DND-41 (cell line): Measurements from ENCODE around the gene SOCS1.

ENCODE experiments used
- ATAC-seq: fragments of 200-7000 bp; cut with Tn5 transposase; 3 replicates; pipeline ENCODE4 v1.9.1; 2021; ENCODE audit warnings: low read depth; ENCODE audit not compliant: insufficient read depth
- DNase-seq: peaks from one replicate; pipeline ENCODE4 v3.0.0-alpha.2; 2020
- H2AFZ ChIP-seq: 2 replicates; pipeline ENCODE4 v1.6.0; 2012; ENCODE audit warnings: low read depth, low read length
- H3K27ac ChIP-seq: 2 replicates; pipeline ENCODE4 v1.5.1; 2012; ENCODE audit warnings: low read length, inconsistent platforms
- H3K27me3 ChIP-seq: fragments of 200-600 bp; sonication (generic); 2 replicates; pipeline ENCODE4 v1.6.0; 2012; ENCODE audit warnings: low read length, mild to moderate bottlenecking, inconsistent platforms; ENCODE audit not compliant: insufficient read depth, poor library complexity
- H3K36me3 ChIP-seq: 2 replicates; pipeline ENCODE4 v1.5.1; 2012; ENCODE audit warnings: low read length, inconsistent platforms; ENCODE audit not compliant: insufficient read depth
- H3K4me1 ChIP-seq: 2 replicates; pipeline ENCODE4 v1.5.1; 2012; ENCODE audit warnings: mild to moderate bottlenecking, low read length; ENCODE audit not compliant: insufficient read depth
- H3K4me2 ChIP-seq: 2 replicates; pipeline ENCODE4 v1.6.0; 2012; ENCODE audit warnings: mild to moderate bottlenecking, moderate library complexity, low read length, inconsistent platforms; ENCODE audit not compliant: insufficient read depth
- H3K4me3 ChIP-seq, 2 experiments: fragments of 200-600 bp in 1 of 2; shearing (Covaris generic) in 1 of 2; 2 replicates each; pipeline ENCODE4 v1.5.1; 2012 to 2016; ENCODE audit warnings: inconsistent platforms in 2 of 2, low read length in 2 of 2, mild to moderate bottlenecking in 2 of 2, low read depth in 1 of 2, moderate library complexity in 1 of 2
- H3K79me2 ChIP-seq: 2 replicates; pipeline ENCODE4 v1.6.0; 2012; ENCODE audit warnings: low read length, inconsistent platforms; ENCODE audit not compliant: insufficient read depth
- H3K9ac ChIP-seq: 2 replicates; pipeline ENCODE4 v1.6.0; 2012; ENCODE audit warnings: low read depth, mild to moderate bottlenecking, inconsistent platforms, low read length, moderate library complexity
- H3K9me3 ChIP-seq: 2 replicates; pipeline ENCODE4 v1.5.1; 2012; ENCODE audit warnings: low read length, moderate library complexity, mild to moderate bottlenecking, inconsistent platforms; ENCODE audit not compliant: insufficient read depth, severe bottlenecking
- H4K20me1 ChIP-seq: 2 replicates; pipeline ENCODE4 v1.6.0; 2012; ENCODE audit warnings: low read length; ENCODE audit not compliant: insufficient read depth
- CTCF ChIP-seq: IDR thresholded peaks from 2 replicates; pipeline ENCODE4 v1.5.1; 2012; ENCODE audit warnings: borderline replicate concordance, low read length, moderate library complexity, mild to moderate bottlenecking; ENCODE audit not compliant: poor library complexity, severe bottlenecking; ENCODE audit errors: extremely low read depth
- EZH2 ChIP-seq: IDR thresholded peaks from 3 replicates; pipeline ENCODE4 v1.6.1; 2012; ENCODE audit warnings: borderline replicate concordance, low read depth, mild to moderate bottlenecking, moderate library complexity, low read length, inconsistent platforms; ENCODE audit not compliant: severe bottlenecking

SOCS1 gene

GRCh38 chr16:11210260-11210659 lies 45.7 kb downstream of the SOCS1 start:
- H3K27ac ChIP-seq: no peak overlapping the region
- no peaks in the 10 kb centered on the region for H3K36me3 ChIP-seq
- H3K9ac ChIP-seq: no peak overlapping the region
- no peaks in the 10 kb centered on the region for H3K79me2 ChIP-seq
- H3K4me2 ChIP-seq: no peak overlapping the region
- no peaks in the 10 kb centered on the region for H4K20me1 ChIP-seq
- H2AFZ ChIP-seq: no peak overlapping the region
- H3K9me3 ChIP-seq: peaks cover 5% of the 10 kb centered on the region
- ATAC-seq (no peak), DNase-seq (no peak)
- no peaks in the 10 kb centered on the region for H3K27me3 ChIP-seq
- TF ChIP-seq CTCF: no peak
- TF ChIP-seq EZH2: no peak
- H3K4me3 ChIP-seq: no peak overlapping the region
- H3K4me1 ChIP-seq: peaks cover 15% of the 10 kb centered on the region

GRCh38 chr16:11208916-11209665 lies 46.9 kb downstream of the SOCS1 start:
- H3K27ac ChIP-seq: no peak overlapping the region; the same call in 1 of the 2 replicates
- no peak for TF ChIP-seq CTCF
- no peak for TF ChIP-seq EZH2
- ATAC-seq: no peak

GRCh38 chr16:11207646-11208045 lies 48.4 kb downstream of the SOCS1 start:
- Histone ChIP-seq H3K9ac (no peak overlapping the region), H3K27me3 (no peaks in the 10 kb centered on the region), H3K79me2 (no peaks in the 10 kb centered on the region), H3K4me1 (peaks cover 6% of the 10 kb centered on the region; the same call in 1 of the 2 replicates), H3K4me3 (no peak overlapping the region), H4K20me1 (no peaks in the 10 kb centered on the region), H3K36me3 (no peaks in the 10 kb centered on the region), H3K27ac (no peak overlapping the region), H3K4me2 (no peak overlapping the region), H3K9me3 (peaks cover 5% of the 10 kb centered on the region), H2AFZ (no peak overlapping the region)
- ATAC-seq (no peak), DNase-seq (no peak)
- TF ChIP-seq EZH2 (no peak), CTCF (no peak)

More at GRCh38 chr16:11208916-11209665, 46.9 kb downstream of the SOCS1 start:
- Histone ChIP-seq H3K9ac (no peak overlapping the region), H3K36me3 (no peaks in the 10 kb centered on the region), H3K4me1 (peaks cover 15% of the 10 kb centered on the region), H2AFZ (no peak overlapping the region), H3K4me3 (no peak overlapping the region), H3K27me3 (no peaks in the 10 kb centered on the region), H3K9me3 (peaks cover 5% of the 10 kb centered on the region), H3K79me2 (no peaks in the 10 kb centered on the region), H3K4me2 (no peak overlapping the region), H4K20me1 (no peaks in the 10 kb centered on the region)
- no peak for DNase-seq
